Ammon's horn (tissue), 1 donor: ENCODE measurements around the gene NBPF12.
"Not testable (repeated sequence)": the region's sequence is repeated elsewhere in the genome, so short reads cannot be mapped to it uniquely, and the experiment has no call there.

Experiments
- DNase-seq: peaks from one replicate; pipeline ENCODE4 v3.0.0-alpha.2; 2016; ENCODE audit warnings: low spot score

The NBPF12 gene

GRCh38 chr1:146972681-146973080 is 34.6 kb downstream of the NBPF12 start:
- DNase-seq = not testable (repeated sequence)

DNA sequence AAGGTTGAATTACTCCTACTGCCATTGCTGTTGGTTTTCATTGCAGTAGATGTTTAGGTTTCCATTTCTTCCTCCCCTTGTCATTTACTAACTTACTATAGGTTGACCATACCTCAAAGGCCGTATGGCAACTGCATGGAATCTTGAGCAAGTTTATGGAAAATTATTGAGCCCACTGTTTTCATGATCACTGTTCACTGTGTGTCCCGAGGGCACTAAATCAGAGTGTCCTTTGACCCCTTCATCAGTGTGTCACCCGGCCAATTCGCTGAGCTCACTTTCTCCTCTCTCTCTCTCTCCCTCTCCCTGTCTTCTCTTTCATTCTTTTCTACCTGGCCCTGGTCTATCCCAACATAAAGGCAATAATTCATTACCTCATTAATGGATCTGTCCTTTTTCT is 47.7 kb downstream of the NBPF12 start:
- not testable (repeated sequence) for DNase-seq

DNA sequence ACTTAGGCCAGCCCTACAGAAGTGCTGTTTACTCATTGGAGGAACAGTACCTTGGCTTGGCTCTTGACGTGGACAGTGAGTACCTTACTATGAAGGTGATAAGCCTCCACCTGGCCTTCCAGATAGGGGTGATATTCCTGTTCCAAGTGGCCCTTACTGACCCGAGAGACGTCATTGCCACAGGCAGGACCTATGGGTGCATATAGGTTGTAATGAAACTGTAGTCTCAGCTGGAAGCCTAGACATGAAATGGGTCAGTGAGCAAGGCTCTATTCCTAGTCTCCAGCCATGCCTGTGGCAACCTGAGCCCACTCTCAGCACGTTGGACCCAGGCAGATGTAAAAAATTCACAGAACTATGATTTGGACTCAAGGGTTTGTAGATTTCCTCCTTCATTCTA is 48.3 kb downstream of the NBPF12 start:
- not testable (repeated sequence) for DNase-seq

- not testable (repeated sequence) for DNase-seq
Observed at GRCh38 chr1:146987502-146987901, 49.4 kb downstream of the NBPF12 start.

DNA sequence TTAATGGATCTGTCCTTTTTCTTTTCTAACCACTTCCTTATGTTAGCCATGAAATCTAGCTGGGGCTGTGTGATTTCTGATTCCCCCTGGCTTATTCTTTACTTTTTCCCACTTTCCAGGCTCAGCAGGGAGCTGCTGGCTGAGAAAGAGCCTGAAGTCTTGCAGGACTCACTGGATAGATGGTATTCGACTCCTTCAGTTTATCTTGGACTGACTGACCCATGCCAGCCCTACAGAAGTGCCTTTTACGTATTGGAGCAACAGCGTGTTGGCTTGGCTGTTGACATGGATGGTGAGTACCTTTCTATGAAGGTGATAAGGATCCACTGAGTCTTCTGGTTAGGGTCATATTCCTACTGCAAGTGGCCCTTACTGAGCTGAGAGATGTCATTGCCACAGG is 51.3 kb downstream of the NBPF12 start:
- DNase-seq = not testable (repeated sequence)

- DNase-seq = not testable (repeated sequence)
Observed at GRCh38 chr1:147008495-147008894, 70.4 kb downstream of the NBPF12 start.

DNA sequence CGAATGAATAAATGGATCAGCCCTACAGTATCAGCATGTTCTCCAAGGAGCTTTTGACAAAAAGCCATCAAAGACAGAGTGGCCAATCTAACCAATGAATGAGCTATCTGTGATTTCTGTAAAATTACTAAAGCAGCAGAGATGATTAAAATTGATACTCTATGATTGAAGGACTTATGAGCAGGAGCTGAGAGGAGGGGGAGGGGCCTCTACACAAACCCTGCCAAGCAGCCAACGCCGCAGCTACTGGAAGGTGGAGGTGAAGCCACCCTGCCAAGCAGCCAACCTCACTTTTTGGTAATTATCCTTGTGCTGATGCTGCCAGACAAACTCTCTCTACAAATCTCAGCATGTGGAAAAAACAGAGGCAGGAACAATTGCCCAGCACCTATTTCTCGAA is 88.9 kb downstream of the NBPF12 start:
- not testable (repeated sequence) for DNase-seq

- not testable (repeated sequence) for DNase-seq
Observed at GRCh38 chr1:147030066-147030653, 92.0 kb downstream of the NBPF12 start.

DNA sequence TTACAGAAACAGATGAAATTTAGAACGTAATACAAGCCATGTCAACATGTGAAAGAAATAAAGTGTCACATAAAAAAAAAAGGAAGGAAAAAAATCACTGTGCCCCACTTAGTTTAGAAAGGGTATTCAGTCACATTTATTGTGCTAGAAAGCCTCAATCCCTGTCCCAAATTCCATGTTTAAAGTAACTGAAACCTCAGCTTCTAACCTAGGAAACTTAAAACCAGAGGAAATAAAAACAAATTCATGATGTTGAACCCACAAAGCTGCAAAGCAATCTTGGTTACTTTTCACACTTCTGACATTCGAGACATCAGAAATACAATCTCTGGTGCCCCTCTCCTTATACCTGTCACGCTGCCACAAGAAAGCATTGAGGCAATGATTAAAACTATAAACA is 101.8 kb downstream of the NBPF12 start:
- no peak for DNase-seq

GRCh38 chr1:147042891-147043290 is 104.8 kb downstream of the NBPF12 start:
- not testable (repeated sequence) for DNase-seq

DNA sequence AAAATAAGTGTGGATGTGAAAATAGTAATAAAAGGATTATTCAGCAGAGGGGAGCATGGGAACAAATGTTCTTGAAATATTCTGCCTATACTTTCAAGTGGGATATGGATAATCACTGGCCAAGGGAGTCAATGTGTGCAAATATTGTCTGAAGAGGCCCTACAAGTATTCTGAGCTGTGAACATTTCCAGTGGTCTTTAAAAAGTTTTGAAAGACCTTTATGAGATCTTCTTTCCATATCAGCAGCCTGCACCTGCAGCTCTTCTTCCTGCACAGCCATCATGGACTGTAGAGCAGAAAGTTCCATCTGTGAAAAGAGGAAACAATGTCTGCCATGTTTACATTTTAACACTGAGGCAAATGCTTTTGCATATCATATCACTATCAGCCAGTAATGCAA is 106.4 kb downstream of the NBPF12 start:
- DNase-seq = not testable (repeated sequence)
